Thymus (tissue), 11 donors: ENCODE measurements around the gene ACOT8. TPM values are rescaled to one million over a fixed set of nuclear protein-coding genes. Genes with fewer than 3 reads are reported as not detected.

Experiments used
- DNase-seq, 9 donors: peaks; one replicate each; pipeline ENCODE4 v3.0.0-alpha.2; 2013; ENCODE audit warnings: low spot score in 9 of 9, low read depth in 6 of 9, missing footprints in 1 of 9
- H3K27ac ChIP-seq, 2 donors: one replicate each; pipeline ENCODE4 v1.5.1; 2013; ENCODE audit warnings: control low read depth in 1 of 2, low read depth in 1 of 2, low read length in 1 of 2, mild to moderate bottlenecking in 1 of 2, moderate library complexity in 1 of 2
- H3K27me3 ChIP-seq, 2 donors: one replicate each; pipeline ENCODE4 v1.5.1; 2013; ENCODE audit warnings: low read length in 1 of 2; ENCODE audit not compliant: control insufficient read depth in 2 of 2, insufficient read depth in 1 of 2
- H3K36me3 ChIP-seq, 2 donors: one replicate each; pipeline ENCODE4 v1.5.1; 2013; ENCODE audit warnings: low read length in 1 of 2, mild to moderate bottlenecking in 1 of 2, moderate library complexity in 1 of 2; ENCODE audit not compliant: control insufficient read depth in 2 of 2, insufficient read depth in 2 of 2
- H3K4me1 ChIP-seq, 2 donors: one replicate each; pipeline ENCODE4 v1.5.1; 2013; ENCODE audit warnings: low read length in 2 of 2; ENCODE audit not compliant: control insufficient read depth in 2 of 2, insufficient read depth in 2 of 2
- H3K4me3 ChIP-seq, 2 donors: one replicate each; pipeline ENCODE4 v1.5.1; 2013; ENCODE audit warnings: low read length in 2 of 2, control low read depth in 1 of 2, mild to moderate bottlenecking in 1 of 2
- H3K9me3 ChIP-seq, 2 donors: one replicate each; pipeline ENCODE4 v1.5.1; 2013; ENCODE audit warnings: low read length in 1 of 2, mild to moderate bottlenecking in 1 of 2; ENCODE audit not compliant: control insufficient read depth in 2 of 2, insufficient read depth in 1 of 2
- WGBS: extraction: QIAGEN DNeasy Blood & Tissue Kit; methylation state at CpG from one replicate; pipeline ENCODE4 v1.1.7; 2013; 5-methylcytosine and 5-hydroxymethylcytosine counted together
- polyA plus RNA-seq: library from polyadenylated mRNA; stranded (reverse); fragments of 200-250 nt; gene quantifications from one replicate; pipeline ENCODE4 v1.2.3, GENCODE V29; 2013
- total RNA-seq: library from RNA; stranded (reverse); fragments of 120-200 nt; gene quantifications from one replicate; pipeline ENCODE4 v1.2.4, GENCODE V29; 2013
- donor health status: healthy.

Gene ACOT8
- total and polyA plus RNA-seq, 2 donors: 30.1 to 32.0 TPM

GRCh38 chr20:45827030-45827652 is 30.1 kb downstream of the ACOT8 start, which contains the start of gene TNNC2:
TNNC2 (minus strand) TSS chr20:45827312; CDS start chr20:45827248, 64 bp downstream.
- Histone ChIP-seq H3K9me3 (peaks cover 0 to 1% of the 10 kb centered on the region in 2 donors), H3K27ac (no peak within 1 kb of the TSS), H3K4me1 (peaks cover 9 to 20% of the 10 kb centered on the region in 2 donors), H3K4me3 (no peak within 1 kb of the TSS), H3K27me3 (peaks cover 5 to 49% of the 10 kb centered on the region in 2 donors), H3K36me3 (no peaks in the 10 kb centered on the region)
- DNase-seq: no peak
- WGBS: 95% methylated on average over 8 of the region's 8 CpGs

- H3K36me3 ChIP-seq: no peaks in the 10 kb centered on the region
- 94% methylated on average over 6 of the region's 6 CpGs for WGBS
- H3K27me3 ChIP-seq: peaks cover 5 to 45% of the 10 kb centered on the region in 2 donors
- H3K4me3 ChIP-seq: no peak overlapping the region
- no peak overlapping the region for H3K27ac ChIP-seq
- DNase-seq: no peak
- H3K9me3 ChIP-seq: peaks cover 0 to 1% of the 10 kb centered on the region in 2 donors
- H3K4me1 ChIP-seq: peaks cover 9 to 20% of the 10 kb centered on the region in 2 donors
Observed at GRCh38 chr20:45826381-45827019, 30.7 kb downstream of the ACOT8 start.

DNA sequence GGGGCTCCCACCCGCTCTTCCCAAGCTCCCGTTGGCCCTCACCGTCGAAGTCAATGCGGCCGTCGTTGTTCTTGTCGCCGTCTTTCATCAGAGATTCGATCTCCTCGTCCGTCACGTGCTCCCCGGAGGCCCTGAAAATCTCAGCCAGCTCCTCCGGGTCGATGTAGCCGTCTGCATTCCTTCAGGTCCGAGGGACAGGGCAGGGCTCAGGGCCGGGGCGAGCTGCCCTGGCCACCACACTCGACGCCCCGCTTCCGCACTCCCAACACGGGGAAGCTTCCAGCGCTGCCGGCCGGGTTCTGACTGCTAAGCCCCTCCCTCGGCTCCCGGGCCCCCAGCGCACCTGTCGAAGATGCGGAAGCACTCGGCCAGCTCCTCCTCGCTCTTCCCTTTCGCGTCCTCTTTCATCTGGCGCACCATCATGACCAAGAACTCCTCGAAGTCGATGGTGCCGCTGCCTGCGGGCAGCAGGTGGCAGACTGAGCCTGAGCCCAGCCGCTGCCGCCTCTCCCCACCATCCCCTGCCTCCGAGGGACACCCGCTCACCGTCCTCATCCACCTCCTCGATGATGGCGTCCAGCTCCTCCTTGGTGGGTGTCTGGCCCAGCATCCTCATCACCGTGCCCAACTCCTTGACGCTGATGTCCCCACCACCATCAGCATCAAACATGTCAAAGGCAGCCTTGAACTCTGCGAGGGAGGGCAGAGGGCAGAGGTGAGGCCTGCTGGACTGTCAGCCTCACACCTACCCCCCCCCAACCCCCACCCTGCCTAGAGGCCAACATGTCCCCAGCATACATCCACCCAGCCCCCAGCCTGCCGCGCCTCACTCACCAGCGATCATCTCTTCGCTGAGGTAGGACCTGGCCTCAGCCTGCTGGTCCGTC is 33.0 kb downstream of the ACOT8 start:
- Histone ChIP-seq H3K27ac (no peak overlapping the region), H3K4me1 (peaks cover 9 to 20% of the 10 kb centered on the region in 2 donors), H3K36me3 (peaks cover 0 to 2% of the 10 kb centered on the region in 2 donors), H3K27me3 (peaks cover 5 to 35% of the 10 kb centered on the region in 2 donors), H3K9me3 (peaks cover 0 to 1% of the 10 kb centered on the region in 2 donors), H3K4me3 (peak overlapping the region; percentile 18 to 32)
- peak in 7 of 9 donors; percentile 18 to 80 (median 63) for DNase-seq
- WGBS: 20% methylated on average over 57 of the region's 57 CpGs

GRCh38 chr20:45822857-45823256 is 34.3 kb downstream of the ACOT8 start:
- Histone ChIP-seq H3K27me3 (peaks cover 5 to 32% of the 10 kb centered on the region in 2 donors), H3K36me3 (peaks cover 0 to 8% of the 10 kb centered on the region in 2 donors), H3K27ac (no peak overlapping the region), H3K4me1 (peaks cover 9 to 20% of the 10 kb centered on the region in 2 donors), H3K4me3 (no peak overlapping the region), H3K9me3 (peaks cover 0 to 1% of the 10 kb centered on the region in 2 donors)
- DNase-seq: peak in 1 of 9 donors; percentile 32
- whole genome bisulfite sequencing: 15% methylated on average over 24 of the region's 24 CpGs

GRCh38 chr20:45821947-45822346 is 35.2 kb downstream of the ACOT8 start:
- DNase-seq: no peak
- WGBS: 94% methylated on average over 2 of the region's 2 CpGs
- Histone ChIP-seq H3K4me1 (peaks cover 9 to 20% of the 10 kb centered on the region in 2 donors), H3K9me3 (peaks cover 0 to 1% of the 10 kb centered on the region in 2 donors), H3K27me3 (peaks cover 5 to 32% of the 10 kb centered on the region in 2 donors), H3K4me3 (no peak overlapping the region), H3K27ac (no peak overlapping the region), H3K36me3 (peaks cover 5 to 13% of the 10 kb centered on the region in 2 donors)

- Histone ChIP-seq H3K27me3 (peaks cover 5 to 26% of the 10 kb centered on the region in 2 donors), H3K36me3 (peaks cover 23 to 28% of the 10 kb centered on the region in 2 donors), H3K27ac (no peak overlapping the region), H3K4me3 (no peak overlapping the region), H3K4me1 (peaks cover 11 to 21% of the 10 kb centered on the region in 2 donors), H3K9me3 (peaks cover 0 to 1% of the 10 kb centered on the region in 2 donors)
- WGBS: 97% methylated on average over 4 of the region's 4 CpGs
- DNase-seq: no peak
Observed at GRCh38 chr20:45819466-45819865, 37.7 kb downstream of the ACOT8 start.

DNA sequence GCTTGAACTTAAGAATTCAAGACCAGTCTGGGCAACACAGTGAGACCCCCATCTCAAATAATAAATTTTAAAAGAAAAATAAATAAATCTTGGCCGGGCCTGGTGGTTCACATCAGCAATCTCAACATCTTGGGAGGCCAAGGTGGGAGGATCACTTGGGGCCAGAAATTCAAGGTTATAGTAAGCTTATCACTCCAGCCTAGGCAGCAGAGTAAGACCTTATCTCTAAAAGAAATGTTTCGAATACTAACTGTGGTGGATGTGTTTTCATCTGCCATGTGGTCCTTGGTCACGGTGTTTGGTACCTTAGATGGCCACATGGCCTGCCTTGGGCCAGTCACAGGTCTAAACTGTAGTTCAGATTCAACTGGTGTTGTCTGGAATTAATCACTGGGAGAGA is 39.0 kb downstream of the ACOT8 start:
- 99% methylated on average over 3 of the region's 3 CpGs for WGBS
- peaks cover 24 to 28% of the 10 kb centered on the region in 2 donors for H3K36me3 ChIP-seq

GRCh38 chr20:45817376-45818194 is 39.6 kb downstream of the ACOT8 start:
- H3K9me3 ChIP-seq: no peaks in the 10 kb centered on the region
- DNase-seq: no peak
- WGBS: 77% methylated on average over 9 of the region's 9 CpGs
- no peak overlapping the region for H3K4me3 ChIP-seq
- peaks cover 11 to 16% of the 10 kb centered on the region in 2 donors for H3K4me1 ChIP-seq
- peaks cover 24 to 28% of the 10 kb centered on the region in 2 donors for H3K36me3 ChIP-seq
- peaks cover 0 to 7% of the 10 kb centered on the region in 2 donors for H3K27me3 ChIP-seq
- H3K27ac ChIP-seq: no peak overlapping the region

More for the DNA sequence above, 39.0 kb downstream of the ACOT8 start:
- peaks cover 6 to 15% of the 10 kb centered on the region in 2 donors for H3K4me1 ChIP-seq
- H3K27ac ChIP-seq: no peak overlapping the region
- peaks cover 2 to 13% of the 10 kb centered on the region in 2 donors for H3K27me3 ChIP-seq
- no peaks in the 10 kb centered on the region for H3K9me3 ChIP-seq
- H3K4me3 ChIP-seq: no peak overlapping the region
- no peak for DNase-seq
